GM13977 (cell line): ENCODE measurements around the gene ZNF334.

Experiments
- DNase-seq: peaks from one replicate; pipeline ENCODE4 v3.0.0; 2012; ENCODE audit warnings: low spot score
- CTCF ChIP-seq: IDR thresholded peaks from 2 replicates; pipeline ENCODE4 v1.5.1; 2012; ENCODE audit warnings: mild to moderate bottlenecking, control low read depth; ENCODE audit not compliant: insufficient read depth; ENCODE audit errors: extremely low read depth, missing control alignments
- in situ Hi-C: fragments of 300-500 bp; cut with MboI; formaldehyde crosslinking; loops from one replicate; pipeline ENCODE4 v1.12.0; 2022; ENCODE audit warnings: low sequenced_read_pairs, low pct_unique_long_range_greater_than_20kb, mixed read lengths, inconsistent platforms; ENCODE audit not compliant: unreplicated experiment

ZNF334 gene

GRCh38 chr20:46546298-46546697, 32.9 kb upstream of the ZNF334 start:
- TF ChIP-seq CTCF: no peak
- in situ Hi-C loops: no loop called here
- no peak for DNase-seq

GRCh38 chr20:46545827-46546138, 32.4 kb upstream of the ZNF334 start:
- TF ChIP-seq CTCF: no peak
- DNase-seq: no peak
- in situ Hi-C loops: no loop called here

GRCh38 chr20:46545077-46545826, 31.9 kb upstream of the ZNF334 start:
- no peak for DNase-seq
- TF ChIP-seq CTCF: no peak
- in situ Hi-C loops: no loop called here

- in situ Hi-C loops: no loop called here
- DNase-seq: no peak
- peak; percentile 53 for TF ChIP-seq CTCF
Observed at GRCh38 chr20:46544576-46544975, 31.2 kb upstream of the ZNF334 start.

GRCh38 chr20:46543959-46544358, 30.6 kb upstream of the ZNF334 start:
- no peak for TF ChIP-seq CTCF
- in situ Hi-C loops: no loop called here
- no peak for DNase-seq

GRCh38 chr20:46543033-46543432, 29.7 kb upstream of the ZNF334 start:
- DNase-seq: no peak
- in situ Hi-C loops: no loop called here

More at GRCh38 chr20:46543033-46543432, 29.7 kb upstream of the ZNF334 start:
- TF ChIP-seq CTCF: no peak
